Measurements from ENCODE around the gene FA2H.
"Not testable (repeated sequence)": the region's sequence is repeated elsewhere in the genome, so short reads cannot be mapped to it uniquely, and the experiment has no call there.

FA2H gene

GRCh38 chr16:74668877-74669276, 105.7 kb downstream of the FA2H start:
- not testable (repeated sequence) for DNase-seq

- peak; percentile 75 for DNase-seq
Observed at GRCh38 chr16:74667255-74667700, 107.3 kb downstream of the FA2H start.

GRCh38 chr16:74666425-74667254, 108.0 kb downstream of the FA2H start, which contains the start of gene RFWD3:
RFWD3 (minus strand) TSS chr16:74666877; CDS start chr16:74661449, 5,428 bp downstream.
- peak; percentile 96 for DNase-seq

- no peak for DNase-seq
Observed at GRCh38 chr16:74666010-74666421, 108.6 kb downstream of the FA2H start.

All from retina (tissue), 1 donor.